H1 (cell line): Measurements from ENCODE around the gene UNC13C. TPM values are rescaled to one million over a fixed set of nuclear protein-coding genes. Genes with fewer than 3 reads are reported as not detected.

ENCODE experiments used
- ASH2L ChIP-seq: fragments of 200-600, 300-600 bp; sonication (generic); IDR thresholded peaks from one replicate; pipeline ENCODE4 v1.7.1; 2017; ENCODE audit warnings: low read length
- BACH1 ChIP-seq: IDR thresholded peaks from 2 replicates; pipeline ENCODE4 v1.6.1; 2012; ENCODE audit warnings: low read length, improper control_type of control experiment
- BCL11A ChIP-seq, 2 experiments: IDR thresholded peaks; one replicate each; pipeline ENCODE4 v1.6.1; 2011; ENCODE audit warnings: low read depth in 2 of 2, low read length in 2 of 2, mild to moderate bottlenecking in 2 of 2
- CBX8 ChIP-seq: fragments of 300-800, 300-1000 bp; sonication (generic); IDR thresholded peaks from 2 replicates; pipeline ENCODE4 v1.7.1; 2016; ENCODE audit warnings: low read depth, low read length, borderline replicate concordance
- CHD1 ChIP-seq: IDR thresholded peaks from 2 replicates; pipeline ENCODE4 v1.6.1; 2012; ENCODE audit warnings: low read depth, low read length, improper control_type of control experiment
- E2F6 ChIP-seq: IDR thresholded peaks from 2 replicates; pipeline ENCODE4 v1.6.1; 2012; ENCODE audit warnings: inconsistent platforms
- EZH2 ChIP-seq: fragments of 200-600 bp; sonication (generic); IDR thresholded peaks from 2 replicates; pipeline ENCODE4 v1.7.1; 2012; ENCODE audit warnings: low read depth, mild to moderate bottlenecking, moderate library complexity, low read length, inconsistent platforms; ENCODE audit not compliant: severe bottlenecking
- GABPA ChIP-seq: IDR thresholded peaks from 2 replicates; pipeline ENCODE4 v1.6.1; 2011; ENCODE audit warnings: mild to moderate bottlenecking, low read length, moderate library complexity, borderline replicate concordance; ENCODE audit not compliant: insufficient read depth
- GTF2F1 ChIP-seq: IDR thresholded peaks from 2 replicates; pipeline ENCODE4 v1.6.1; 2012; ENCODE audit warnings: low read depth, low read length, improper control_type of control experiment, borderline replicate concordance
- HDAC2 ChIP-seq, 2 experiments: fragments of 300-600 bp in 1 of 2; sonication (generic) in 1 of 2; IDR thresholded peaks; 2 replicates each; pipeline ENCODE4 v1.6.1; 2011 to 2012; ENCODE audit warnings: low read depth in 2 of 2, low read length in 2 of 2, mild to moderate bottlenecking in 2 of 2, moderate library complexity in 2 of 2, borderline replicate concordance in 1 of 2, inconsistent platforms in 1 of 2
- HDAC6 ChIP-seq: IDR thresholded peaks from one replicate; pipeline ENCODE4 v1.7.1; 2012; ENCODE audit warnings: low read depth, mild to moderate bottlenecking, inconsistent platforms, low read length, moderate library complexity
- KDM5A ChIP-seq: fragments of 200-600 bp; IDR thresholded peaks from 2 replicates; pipeline ENCODE4 v1.7.1; 2012; ENCODE audit warnings: mild to moderate bottlenecking, low read length, inconsistent platforms, mixed read lengths
- NANOG ChIP-seq: IDR thresholded peaks from 2 replicates; pipeline ENCODE4 v1.6.1; 2011; ENCODE audit warnings: low read length, low read depth, mild to moderate bottlenecking, inconsistent platforms; ENCODE audit not compliant: insufficient read depth, poor library complexity, severe bottlenecking
- NRF1 ChIP-seq: IDR thresholded peaks from 2 replicates; pipeline ENCODE4 v1.6.1; 2011; ENCODE audit warnings: mild to moderate bottlenecking, low read depth, low read length, improper control_type of control experiment
- PHF8 ChIP-seq: fragments of 200-600 bp; sonication (generic); conservative IDR thresholded peaks from 2 replicates; pipeline ENCODE4 v1.7.1; 2012; ENCODE audit warnings: low read depth, mild to moderate bottlenecking, inconsistent platforms, low read length, moderate library complexity
- POU5F1 ChIP-seq: IDR thresholded peaks from 2 replicates; pipeline ENCODE4 v1.6.1; 2011; ENCODE audit warnings: low read depth, mild to moderate bottlenecking, low read length, moderate library complexity
- RAD21 ChIP-seq, 2 experiments: IDR thresholded peaks in 1 of 2; conservative IDR thresholded peaks in 1 of 2; 2 replicates each; pipeline ENCODE4 v1.6.1; 2011; ENCODE audit warnings: low read depth in 2 of 2, low read length in 2 of 2, improper control_type of control experiment in 1 of 2, inconsistent platforms in 1 of 2, mild to moderate bottlenecking in 1 of 2, moderate library complexity in 1 of 2
- RNF2 ChIP-seq: fragments of 200-900, 300-1000 bp; sonication (generic); IDR thresholded peaks from 2 replicates; pipeline ENCODE4 v1.7.1; 2016; ENCODE audit warnings: borderline replicate concordance, low read depth, mild to moderate bottlenecking, antibody characterized with exemption, low read length; ENCODE audit not compliant: poor library complexity, severe bottlenecking; ENCODE audit errors: missing control alignments
- SAP30 ChIP-seq: fragments of 300-600 bp; sonication (generic); IDR thresholded peaks from 2 replicates; pipeline ENCODE4 v1.7.1; 2012; ENCODE audit warnings: low read length, moderate library complexity, mild to moderate bottlenecking, inconsistent platforms; ENCODE audit not compliant: insufficient read depth, insufficient replicate concordance
- SUZ12 ChIP-seq: fragments of 200-600 bp; sonication (generic); IDR thresholded peaks from 2 replicates; pipeline ENCODE4 v1.6.1; 2012; ENCODE audit warnings: mild to moderate bottlenecking, inconsistent platforms, low read length, moderate library complexity, mixed read lengths
- TBP ChIP-seq: IDR thresholded peaks from 2 replicates; pipeline ENCODE4 v1.6.1; 2011; ENCODE audit warnings: low read depth, low read length, improper control_type of control experiment
- TCF12 ChIP-seq: IDR thresholded peaks from 2 replicates; pipeline ENCODE4 v1.6.1; 2011; ENCODE audit warnings: low read depth, mild to moderate bottlenecking, low read length
- polyA plus RNA-seq, 7 experiments: library from polyadenylated mRNA; depleted of rRNA in 3 of 7; stranded (reverse) in 5 of 7; unstranded in 2 of 7; fragments of >200 nt in 5 of 7; fragments of 200-250 nt in 2 of 7; gene quantifications; 1 replicate in 5 of 7; 2 replicates in 1 of 7; 4 replicates in 1 of 7; pipeline versions ENCODE4 v1.2.1 to v1.2.3, GENCODE V29; 2011 to 2013; ENCODE audit warnings: missing spikeins in 2 of 7, mixed read lengths in 2 of 7
- total RNA-seq: library from RNA; stranded (reverse); fragmentation: NEBNext Ultra II Directional; extraction: Animal tissue kit (Norgen Biotek cat#: 25700); gene quantifications from 2 replicates; pipeline ENCODE4 v1.2.1, GENCODE V29; 2021

Gene UNC13C
- total and polyA plus RNA-seq, 2 of the 8 experiments (the other 6 are each of a cell fraction or from before 2014, with no cell fraction given): 0.02 to 0.13 TPM

GRCh38 chr15:53978253-53978906, at the start of gene UNC13C (continued):
- TF ChIP-seq PHF8 (no peak), SUZ12 (peak; percentile 53; the same call in 1 of the 2 replicates), HDAC6 (no peak), NANOG (no peak), GABPA (no peak), BCL11A (IDR thresholded peaks at IDR 0.05; ENCODE audit: low read depth in 2 of 2, low read length in 2 of 2) (no peak), EZH2 (no peak), TBP (0 out of 2 replicates have a peak, but pooled peaks have one; percentile 33), RNF2 (no peak), GTF2F1 (no peak), E2F6 (peak; percentile 54), HDAC2 (IDR thresholded peaks at IDR 0.05; ENCODE audit: borderline replicate concordance in 1 of 2, low read depth in 2 of 2, low read length in 2 of 2) (no peak), BACH1 (no peak), CHD1 (no peak), ASH2L (peak; percentile 44), RAD21 (IDR thresholded peaks at IDR 0.05 in 1 of 2, conservative IDR thresholded peaks at IDR 0.05 in 1 of 2; ENCODE audit: low read depth in 2 of 2, low read length in 2 of 2) (peak in 1 of 2 experiments; percentile 26; a peak in 2 of 4 replicates), POU5F1 (no peak), CBX8 (no peak), SAP30 (no peak), TCF12 (no peak), KDM5A (no peak), NRF1 (no peak)
